ENCODE results near the gene C14orf132.

The C14orf132 gene

GRCh38 chr14:96057738-96058137 is 18.6 kb downstream of the C14orf132 start:
- TF ChIP-seq SIN3A (IDR thresholded peaks at IDR 0.05; ENCODE audit: borderline replicate concordance, insufficient read depth, low read length) (no peak), TAF1 (IDR thresholded peaks at IDR 0.05; ENCODE audit: borderline replicate concordance, insufficient read depth, low read length) (no peak), FOXP2 (optimal IDR thresholded peaks at IDR 0.05; ENCODE audit: borderline replicate concordance, extremely low read depth, extremely low read length, insufficient read depth) (no peak), POLR2AphosphoS5 (IDR thresholded peaks at IDR 0.05; ENCODE audit: low read depth, low read length) (no peak), REST (IDR thresholded peaks at IDR 0.05; ENCODE audit: insufficient read depth in 1 of 2, low read depth in 2 of 2, low read length in 2 of 2) (no peak)

GRCh38 chr14:96058576-96059200 is 19.5 kb downstream of the C14orf132 start:
- no peak for TF ChIP-seq FOXP2 (optimal IDR thresholded peaks at IDR 0.05; ENCODE audit: borderline replicate concordance, extremely low read depth, extremely low read length, insufficient read depth)
- TF ChIP-seq TAF1 (IDR thresholded peaks at IDR 0.05; ENCODE audit: borderline replicate concordance, insufficient read depth, low read length): no peak
- no peak for TF ChIP-seq REST (IDR thresholded peaks at IDR 0.05; ENCODE audit: insufficient read depth in 1 of 2, low read depth in 2 of 2, low read length in 2 of 2)
- TF ChIP-seq SIN3A (IDR thresholded peaks at IDR 0.05; ENCODE audit: borderline replicate concordance, insufficient read depth, low read length): no peak

GRCh38 chr14:96059519-96060135 is 20.5 kb downstream of the C14orf132 start:
- TF ChIP-seq SIN3A (IDR thresholded peaks at IDR 0.05; ENCODE audit: borderline replicate concordance, insufficient read depth, low read length) (no peak), REST (IDR thresholded peaks at IDR 0.05; ENCODE audit: insufficient read depth in 1 of 2, low read depth in 2 of 2, low read length in 2 of 2) (no peak), TAF1 (IDR thresholded peaks at IDR 0.05; ENCODE audit: borderline replicate concordance, insufficient read depth, low read length) (no peak), POLR2AphosphoS5 (IDR thresholded peaks at IDR 0.05; ENCODE audit: low read depth, low read length) (no peak), FOXP2 (optimal IDR thresholded peaks at IDR 0.05; ENCODE audit: borderline replicate concordance, extremely low read depth, extremely low read length, insufficient read depth) (no peak)

- no peak for TF ChIP-seq REST (IDR thresholded peaks at IDR 0.05; ENCODE audit: insufficient read depth in 1 of 2, low read depth in 2 of 2, low read length in 2 of 2)
- no peak for TF ChIP-seq TAF1 (IDR thresholded peaks at IDR 0.05; ENCODE audit: borderline replicate concordance, insufficient read depth, low read length)
- no peak for TF ChIP-seq FOXP2 (optimal IDR thresholded peaks at IDR 0.05; ENCODE audit: borderline replicate concordance, extremely low read depth, extremely low read length, insufficient read depth)
- no peak for TF ChIP-seq POLR2AphosphoS5 (IDR thresholded peaks at IDR 0.05; ENCODE audit: low read depth, low read length)
- no peak for TF ChIP-seq SIN3A (IDR thresholded peaks at IDR 0.05; ENCODE audit: borderline replicate concordance, insufficient read depth, low read length)
Measured at GRCh38 chr14:96060186-96060933, 21.2 kb downstream of the C14orf132 start.
